ENCODE results near the gene LAMC2.

- TF ChIP-seq EZH2phosphoT487 (IDR thresholded peaks at IDR 0.05; ENCODE audit: insufficient read depth, low read depth) (no peak), EZH2 (IDR thresholded peaks at IDR 0.05; ENCODE audit: insufficient read depth, poor library complexity, severe bottlenecking) (no peak)
Measured at GRCh38 chr1:183247066-183247465, 61.0 kb downstream of the LAMC2 start.
